NCI-H2171 treated with DMSO at 0.1 percent for 48 hours (cell line): ENCODE measurements around the gene KIF1A.

Source experiments
- DNase-seq: peaks from one replicate; lab custom pipeline; 2025; lab: John Stamatoyannopoulos, UW

Gene KIF1A

DNA sequence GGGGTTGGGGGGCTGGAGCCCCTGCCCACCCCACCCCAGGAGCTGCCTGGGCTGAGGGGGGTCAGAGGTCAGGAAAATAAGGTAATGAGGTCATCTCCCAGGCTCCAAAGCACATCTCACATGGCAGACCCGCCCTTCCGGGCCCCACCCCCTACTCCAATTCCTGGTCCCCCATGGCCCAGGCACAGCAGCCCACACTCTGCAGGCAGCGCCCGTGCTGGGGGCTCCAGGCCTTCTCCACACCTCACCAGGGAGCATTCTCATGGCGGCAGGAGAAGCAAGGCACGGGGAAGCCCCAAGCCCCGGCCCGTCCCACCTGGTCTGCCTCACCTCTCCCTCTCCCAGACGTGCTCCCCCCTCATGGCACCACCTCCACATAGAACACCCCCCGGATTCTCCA, 84.5 kb downstream of the KIF1A start:
- no peak for DNase-seq

DNA sequence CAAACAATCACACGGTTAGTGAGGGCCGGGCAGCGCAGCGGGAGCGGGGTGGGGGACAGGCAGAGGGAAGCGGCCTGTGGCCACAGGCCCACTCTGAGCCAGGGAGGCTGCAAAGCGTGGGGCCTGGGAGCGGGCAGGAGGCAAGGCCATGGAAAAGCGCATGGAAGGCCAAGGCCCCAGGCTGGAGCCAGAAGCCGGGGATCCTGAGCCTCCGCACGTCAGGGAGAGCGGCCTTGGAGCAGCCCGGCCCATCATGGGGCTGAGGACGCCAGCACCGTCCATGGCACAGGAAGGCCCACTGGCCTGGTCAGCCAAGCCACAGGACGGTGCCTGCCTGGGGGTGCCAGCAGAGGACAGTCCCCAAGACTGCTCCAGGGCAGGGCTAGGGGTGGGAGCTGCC, 85.3 kb downstream of the KIF1A start:
- no peak for DNase-seq

DNA sequence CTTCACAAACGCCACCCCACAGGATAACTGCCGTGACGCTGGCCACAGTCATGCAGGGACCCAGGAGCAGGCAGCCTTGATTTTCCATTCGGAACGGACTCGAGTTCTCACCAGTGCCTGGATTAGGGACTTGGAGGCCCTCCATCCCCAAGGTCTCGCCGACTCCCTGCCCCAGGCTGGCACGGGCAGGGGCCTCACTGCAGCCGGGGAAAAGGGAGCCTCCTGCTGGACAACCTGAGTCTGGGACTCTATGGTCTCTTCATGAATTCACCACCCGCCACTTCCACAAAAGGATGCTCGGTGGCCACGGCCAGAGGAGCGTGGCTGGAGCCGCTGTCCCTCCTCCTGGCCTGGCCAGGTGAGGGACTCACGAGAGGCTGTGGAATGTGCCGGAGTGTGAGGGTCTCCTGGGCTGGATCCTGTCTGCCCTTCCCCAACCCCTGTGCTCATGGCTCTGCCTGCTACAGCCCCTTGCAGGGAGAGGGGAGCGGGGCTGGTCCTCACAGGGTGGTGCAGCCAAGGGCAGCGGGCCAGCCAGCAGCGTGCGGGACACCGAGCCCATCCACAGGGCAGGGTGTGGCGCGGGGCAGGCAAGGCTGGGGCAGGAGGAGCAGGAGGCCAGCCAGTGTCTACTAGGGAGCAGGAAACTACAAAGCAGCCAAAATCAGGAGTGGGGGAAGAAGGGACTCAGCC, 86.1 kb downstream of the KIF1A start:
- DNase-seq, result no peak

- DNase-seq, result no peak
Observed at GRCh38 chr2:240732911-240733622, 87.0 kb downstream of the KIF1A start.

GRCh38 chr2:240732184-240732583, 87.8 kb downstream of the KIF1A start:
- no peak for DNase-seq

DNA sequence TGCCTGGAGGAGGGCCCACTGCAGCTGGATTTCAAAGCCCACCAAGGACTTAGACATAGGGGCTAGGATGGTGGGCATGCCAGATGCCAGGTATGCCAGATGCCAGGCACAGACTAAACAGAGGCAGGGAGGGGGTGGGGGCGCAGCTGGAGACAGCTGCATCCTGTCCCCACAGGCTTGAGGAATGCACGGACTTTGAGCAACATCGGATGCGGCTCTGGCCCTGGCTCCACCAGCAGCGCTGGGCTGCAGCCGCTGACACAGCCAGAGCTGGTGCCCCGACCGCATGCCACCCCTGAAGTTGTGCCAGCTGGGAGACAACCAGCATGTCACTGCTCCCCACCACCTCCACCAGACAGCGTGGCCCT, 88.9 kb downstream of the KIF1A start:
- DNase-seq, result no peak

DNA sequence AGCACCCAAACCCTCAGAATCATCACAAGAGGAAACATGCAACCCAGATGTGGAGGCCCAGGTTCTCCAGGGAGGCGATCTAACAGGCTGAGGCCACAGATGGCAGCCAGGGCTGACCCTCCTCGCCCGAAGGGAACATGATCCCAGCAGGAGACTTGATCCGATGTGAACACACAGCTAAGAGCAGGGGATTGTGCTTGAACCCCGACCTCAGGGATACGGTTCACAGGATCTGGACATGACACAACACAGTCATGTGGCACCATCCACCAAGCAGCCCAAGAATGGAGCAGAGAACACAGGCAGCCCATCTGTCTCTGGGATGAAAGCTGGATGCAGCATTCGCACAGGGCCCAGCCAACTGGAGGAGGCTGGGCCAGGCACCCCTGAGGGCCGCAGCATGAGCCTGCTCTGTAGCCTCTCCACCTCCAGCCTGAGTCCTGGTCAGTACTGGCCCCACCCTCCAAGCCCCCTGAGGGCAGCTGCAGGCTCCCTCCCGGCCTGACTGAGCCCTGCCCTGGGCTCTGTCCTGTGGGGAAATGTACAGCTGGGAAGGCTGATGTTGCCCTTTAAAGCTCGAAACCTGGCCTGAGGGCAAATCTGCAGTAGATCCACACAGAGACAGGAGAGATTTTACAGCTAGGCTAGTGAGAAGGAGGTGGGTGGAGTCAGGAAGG, 89.4 kb downstream of the KIF1A start:
- no peak for DNase-seq

- no peak for DNase-seq
Observed at GRCh38 chr2:240728827-240729226, 91.2 kb downstream of the KIF1A start.

DNA sequence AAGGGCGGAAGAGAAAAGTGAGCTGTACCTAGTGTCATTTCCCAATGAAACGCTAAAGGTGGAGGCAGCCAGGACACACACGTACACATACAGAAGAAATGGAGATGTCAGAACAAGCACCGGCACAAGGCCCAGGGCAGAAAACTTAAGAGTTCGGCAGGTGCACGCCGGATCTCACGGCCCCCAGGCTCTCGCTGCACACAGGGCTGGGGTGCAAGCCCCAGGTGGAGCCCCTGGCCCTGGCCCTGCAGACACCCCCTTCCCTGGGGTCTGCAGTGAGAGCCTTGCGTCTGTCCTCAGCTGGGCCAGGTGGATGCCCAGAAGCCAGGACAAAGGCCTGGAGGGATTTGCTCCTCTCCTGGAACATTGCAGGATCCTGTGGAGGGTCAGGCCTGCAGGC, 91.7 kb downstream of the KIF1A start:
- no peak for DNase-seq

DNA sequence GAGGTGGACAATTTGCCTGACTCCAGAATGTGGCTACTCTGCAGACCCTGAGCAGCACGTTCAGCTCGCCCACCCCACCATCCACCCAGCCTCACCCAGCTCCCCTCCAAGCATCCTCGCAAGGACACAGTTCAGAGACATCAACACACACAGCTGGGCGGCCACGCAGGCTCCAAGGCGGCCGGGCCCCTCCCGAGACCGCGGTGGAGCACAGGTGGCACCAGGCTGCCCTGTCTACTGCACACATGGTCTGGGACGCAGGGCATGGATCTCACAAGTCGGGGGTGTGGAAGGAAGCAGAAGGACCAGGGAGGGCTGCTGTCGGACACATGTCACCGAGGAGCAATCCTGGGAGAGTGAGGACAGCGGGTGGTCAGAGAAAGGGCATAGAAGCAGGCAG, 92.1 kb downstream of the KIF1A start:
- no peak for DNase-seq

GRCh38 chr2:240727439-240727838, 92.6 kb downstream of the KIF1A start:
- no peak for DNase-seq

DNA sequence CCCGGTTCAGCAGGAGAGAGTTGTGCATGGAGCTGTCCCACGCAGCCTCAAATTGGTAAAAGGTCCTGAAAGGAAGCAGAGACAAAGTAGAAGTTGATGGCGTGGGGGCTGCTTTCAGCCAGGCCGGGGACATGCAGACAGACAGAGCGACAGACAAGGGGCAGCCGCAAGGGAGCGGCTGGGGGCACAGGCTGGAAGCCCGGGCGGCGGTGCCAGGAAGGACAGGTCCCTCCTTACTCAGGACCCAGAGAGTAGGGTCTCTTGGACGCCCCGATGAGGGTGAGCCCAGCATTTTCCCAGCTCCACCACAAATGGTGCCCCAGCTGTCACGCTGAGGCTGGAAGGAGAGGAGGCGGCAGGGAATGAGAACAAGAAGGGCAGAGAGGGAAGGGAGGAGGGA, 93.1 kb downstream of the KIF1A start:
- DNase-seq, result no peak

DNA sequence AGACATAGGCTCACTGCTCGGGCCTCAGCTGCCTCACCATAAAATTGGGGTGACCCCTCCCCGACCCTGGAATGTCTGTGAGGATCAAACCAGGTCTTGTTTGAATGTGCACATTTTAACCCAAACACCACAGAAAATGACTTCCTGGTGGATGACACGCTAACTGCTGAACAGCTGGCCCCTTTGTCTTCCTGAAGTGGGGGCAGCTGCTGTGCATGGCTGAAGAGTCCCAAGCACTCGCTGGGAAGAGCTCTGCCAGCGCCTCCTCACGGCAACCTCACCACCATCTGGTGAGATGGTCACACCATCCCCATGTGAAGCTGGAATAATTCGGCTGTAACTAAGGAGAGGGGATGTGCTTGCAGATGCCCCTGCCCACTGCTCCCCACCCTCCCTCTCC, 94.3 kb downstream of the KIF1A start:
- DNase-seq, result peak; percentile 36

- DNase-seq, result no peak
Observed at GRCh38 chr2:240725266-240725665, 94.8 kb downstream of the KIF1A start.

DNA sequence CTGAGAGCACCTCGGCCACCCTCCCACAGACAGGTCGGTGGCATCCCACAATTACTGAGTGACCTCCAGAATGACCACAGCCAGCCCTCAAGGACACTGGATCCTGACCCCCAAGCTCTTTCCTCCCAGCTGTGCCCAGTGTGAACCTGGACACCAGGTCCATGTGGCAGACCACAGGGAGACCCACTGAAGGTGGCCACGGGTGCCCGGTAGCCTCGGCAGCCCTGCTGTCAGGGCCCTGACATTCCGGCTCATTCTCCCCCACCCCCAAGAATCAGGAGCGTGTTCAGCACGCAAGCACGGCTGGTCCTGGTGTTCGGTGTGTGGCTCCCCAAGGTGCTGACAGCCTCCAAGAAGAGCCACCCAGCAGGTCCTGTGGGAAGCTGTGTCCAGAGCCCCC, 95.6 kb downstream of the KIF1A start:
- no peak for DNase-seq

GRCh38 chr2:240723851-240724250, 96.2 kb downstream of the KIF1A start:
- DNase-seq, result no peak

- no peak for DNase-seq
Observed at GRCh38 chr2:240722796-240723735, 97.0 kb downstream of the KIF1A start.

- DNase-seq, result no peak
Observed at GRCh38 chr2:240722376-240722775, 97.6 kb downstream of the KIF1A start.

DNA sequence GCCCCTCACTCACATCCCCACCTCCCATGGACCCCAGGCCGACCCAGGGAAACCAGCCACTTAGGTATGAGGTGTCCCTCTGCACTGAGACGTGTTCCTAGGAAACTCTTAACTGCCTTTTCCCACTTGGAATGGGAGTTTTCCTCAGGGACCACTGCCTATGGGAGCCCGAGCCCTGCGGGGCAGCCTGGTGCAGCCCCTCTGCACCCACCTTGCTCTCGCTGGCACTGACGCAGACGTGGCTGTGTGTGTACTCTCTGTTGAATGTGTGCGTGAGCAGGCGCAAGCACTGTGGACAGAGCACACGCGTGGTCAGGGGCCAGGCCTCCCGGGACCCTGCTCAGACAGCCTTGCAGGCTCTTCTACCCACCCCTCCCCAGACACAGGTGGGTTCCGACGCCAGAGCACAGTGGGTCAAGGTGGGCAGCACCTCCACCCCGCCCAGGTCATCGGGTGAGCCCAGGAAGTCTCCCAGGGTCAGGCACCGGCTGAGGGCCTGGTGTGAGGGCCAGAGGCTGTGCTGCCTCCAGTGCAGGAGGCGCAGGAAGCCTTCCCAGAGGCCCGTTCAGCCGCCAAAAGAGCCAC, 98.3 kb downstream of the KIF1A start:
- DNase-seq, result no peak

- no peak for DNase-seq
Observed at GRCh38 chr2:240720686-240721595, 99.1 kb downstream of the KIF1A start.
